ENCODE data around the gene UNC93B1.

DNA sequence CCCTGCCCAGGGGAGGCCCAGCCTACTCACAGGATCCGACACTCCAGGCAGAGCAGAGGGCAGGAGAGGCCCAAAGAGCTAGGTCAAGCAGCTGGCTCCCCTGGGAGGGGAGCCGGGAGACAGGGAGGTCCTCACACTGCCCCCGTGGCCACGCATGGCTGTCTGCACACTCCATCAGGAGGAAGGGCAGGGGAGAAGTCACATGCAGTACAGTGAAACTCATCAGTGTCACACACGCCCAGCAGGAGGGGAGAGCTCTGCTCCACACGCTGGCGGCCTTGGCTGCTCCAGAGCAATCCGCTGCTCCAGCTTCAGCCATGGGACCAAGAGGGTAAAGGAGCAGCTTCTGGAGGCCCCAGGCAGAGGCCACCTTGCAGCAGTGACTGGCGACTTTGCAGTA lies 49.2 kb upstream of the UNC93B1 start:
- TF ChIP-seq, protein P1, sequence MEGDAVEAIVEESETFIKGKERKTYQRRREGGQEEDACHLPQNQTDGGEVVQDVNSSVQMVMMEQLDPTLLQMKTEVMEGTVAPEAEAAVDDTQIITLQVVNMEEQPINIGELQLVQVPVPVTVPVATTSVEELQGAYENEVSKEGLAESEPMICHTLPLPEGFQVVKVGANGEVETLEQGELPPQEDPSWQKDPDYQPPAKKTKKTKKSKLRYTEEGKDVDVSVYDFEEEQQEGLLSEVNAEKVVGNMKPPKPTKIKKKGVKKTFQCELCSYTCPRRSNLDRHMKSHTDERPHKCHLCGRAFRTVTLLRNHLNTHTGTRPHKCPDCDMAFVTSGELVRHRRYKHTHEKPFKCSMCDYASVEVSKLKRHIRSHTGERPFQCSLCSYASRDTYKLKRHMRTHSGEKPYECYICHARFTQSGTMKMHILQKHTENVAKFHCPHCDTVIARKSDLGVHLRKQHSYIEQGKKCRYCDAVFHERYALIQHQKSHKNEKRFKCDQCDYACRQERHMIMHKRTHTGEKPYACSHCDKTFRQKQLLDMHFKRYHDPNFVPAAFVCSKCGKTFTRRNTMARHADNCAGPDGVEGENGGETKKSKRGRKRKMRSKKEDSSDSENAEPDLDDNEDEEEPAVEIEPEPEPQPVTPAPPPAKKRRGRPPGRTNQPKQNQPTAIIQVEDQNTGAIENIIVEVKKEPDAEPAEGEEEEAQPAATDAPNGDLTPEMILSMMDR (conservative IDR thresholded peaks at IDR 0.05), result no peak
- TF ChIP-seq EZH2 (IDR thresholded peaks at IDR 0.05; ENCODE audit: low read depth), result no peak

Measured in PC-9 (cell line).